COR-L47 (cell line): Measurements from ENCODE around the gene MCEE.
"Not testable (repeated sequence)": the region's sequence is repeated elsewhere in the genome, so short reads cannot be mapped to it uniquely, and the experiment has no call there.

Source experiments
- DNase-seq: peaks from one replicate; lab custom pipeline; 2025; lab: John Stamatoyannopoulos, UW

MCEE gene

GRCh38 chr2:71130152-71130904 is at the start of gene MCEE, which contains the start of gene MPHOSPH10:
TSS of gene MCEE (minus strand) at chr2:71130229. CDS start at chr2:71130219, 10 bp downstream.
TSS of gene MPHOSPH10 (plus strand) at chr2:71130634. CDS start at chr2:71130666, 32 bp downstream.
- peak; percentile 83 for DNase-seq

- peak; percentile 51 for DNase-seq
Observed at GRCh38 chr2:71178836-71179235, 48.8 kb upstream of the MCEE start.

- no peak for DNase-seq
Observed at GRCh38 chr2:71174207-71174606, 44.2 kb upstream of the MCEE start.

GRCh38 chr2:71173096-71173495 is 43.1 kb upstream of the MCEE start:
- no peak for DNase-seq

GRCh38 chr2:71166812-71167211 is 36.8 kb upstream of the MCEE start:
- no peak for DNase-seq

- peak; percentile 35 for DNase-seq
Observed at GRCh38 chr2:71157124-71157793, 27.2 kb upstream of the MCEE start.

- peak; percentile 83 for DNase-seq
Observed at GRCh38 chr2:71156573-71156972, 26.5 kb upstream of the MCEE start.

- DNase-seq: no peak
Observed at GRCh38 chr2:71155846-71156245, 25.8 kb upstream of the MCEE start.

GRCh38 chr2:71154798-71155197 is 24.8 kb upstream of the MCEE start:
- DNase-seq: no peak

GRCh38 chr2:71154279-71154678 is 24.2 kb upstream of the MCEE start:
- no peak for DNase-seq

GRCh38 chr2:71153585-71154224 is 23.7 kb upstream of the MCEE start:
- DNase-seq: no peak

GRCh38 chr2:71151620-71152019 is 21.6 kb upstream of the MCEE start:
- DNase-seq: no peak

- DNase-seq: no peak
Observed at GRCh38 chr2:71150082-71150816, 20.2 kb upstream of the MCEE start.

GRCh38 chr2:71148506-71149063 is 18.6 kb upstream of the MCEE start:
- DNase-seq: no peak

- no peak for DNase-seq
Observed at GRCh38 chr2:71143782-71144181, 13.8 kb upstream of the MCEE start.

- DNase-seq: no peak
Observed at GRCh38 chr2:71136174-71136573, 6.1 kb upstream of the MCEE start.

GRCh38 chr2:71133603-71134002 is 3.6 kb upstream of the MCEE start:
- no peak for DNase-seq

GRCh38 chr2:71131387-71132166 is 1.5 kb upstream of the MCEE start:
- DNase-seq: not testable (repeated sequence)

- DNase-seq: no peak
Observed at GRCh38 chr2:71130905-71131244, 846 bp upstream of the MCEE start.

- no peak for DNase-seq
Observed at GRCh38 chr2:71129902-71130151, 202 bp downstream of the MCEE start.

GRCh38 chr2:71129114-71129901 is 721 bp downstream of the MCEE start:
- DNase-seq: no peak
